IPS-15b (cell line): ENCODE results near the gene PODXL.
"Not testable (repeated sequence)": the region's sequence is repeated elsewhere in the genome, so short reads cannot be mapped to it uniquely, and the experiment has no call there.

Experiments used
- H3K27me3 ChIP-seq: one replicate; pipeline ENCODE4 v1.6.1; 2013; ENCODE audit warnings: low read length; ENCODE audit not compliant: control insufficient read depth, insufficient read depth
- H3K36me3 ChIP-seq: one replicate; pipeline ENCODE4 v1.6.1; 2013; ENCODE audit warnings: low read length; ENCODE audit not compliant: control insufficient read depth, insufficient read depth
- H3K4me1 ChIP-seq: one replicate; pipeline ENCODE4 v1.6.1; 2013; ENCODE audit warnings: mild to moderate bottlenecking, low read length; ENCODE audit not compliant: control insufficient read depth, insufficient read depth
- H3K4me3 ChIP-seq: one replicate; pipeline ENCODE4 v1.5.1; 2013; ENCODE audit warnings: low read depth, low read length
- H3K9ac ChIP-seq: one replicate; pipeline ENCODE4 v1.6.1; 2013; ENCODE audit warnings: low read depth, mild to moderate bottlenecking, low read length
- H3K9me3 ChIP-seq: one replicate; pipeline ENCODE4 v1.6.1; 2013; ENCODE audit warnings: mild to moderate bottlenecking, low read length; ENCODE audit not compliant: control insufficient read depth, insufficient read depth

The PODXL gene

GRCh38 chr7:131482800-131483199 lies 73.6 kb downstream of the PODXL start:
- H3K4me3 ChIP-seq, result no peak overlapping the region
- no peaks in the 10 kb centered on the region for H3K9me3 ChIP-seq
- H3K36me3 ChIP-seq, result no peaks in the 10 kb centered on the region
- H3K4me1 ChIP-seq, result no peaks in the 10 kb centered on the region
- H3K27me3 ChIP-seq, result no peaks in the 10 kb centered on the region
- H3K9ac ChIP-seq, result no peak overlapping the region

GRCh38 chr7:131480384-131481315 lies 75.8 kb downstream of the PODXL start:
- no peaks in the 10 kb centered on the region for H3K36me3 ChIP-seq
- H3K4me1 ChIP-seq, result no peaks in the 10 kb centered on the region
- no peaks in the 10 kb centered on the region for H3K9me3 ChIP-seq
- H3K27me3 ChIP-seq, result no peaks in the 10 kb centered on the region
- H3K4me3 ChIP-seq, result no peak overlapping the region
- H3K9ac ChIP-seq, result no peak overlapping the region

- Histone ChIP-seq H3K36me3 (no peaks in the 10 kb centered on the region), H3K27me3 (no peaks in the 10 kb centered on the region), H3K4me3 (no peak overlapping the region)
Measured at GRCh38 chr7:131476740-131477139, 79.7 kb downstream of the PODXL start.

DNA sequence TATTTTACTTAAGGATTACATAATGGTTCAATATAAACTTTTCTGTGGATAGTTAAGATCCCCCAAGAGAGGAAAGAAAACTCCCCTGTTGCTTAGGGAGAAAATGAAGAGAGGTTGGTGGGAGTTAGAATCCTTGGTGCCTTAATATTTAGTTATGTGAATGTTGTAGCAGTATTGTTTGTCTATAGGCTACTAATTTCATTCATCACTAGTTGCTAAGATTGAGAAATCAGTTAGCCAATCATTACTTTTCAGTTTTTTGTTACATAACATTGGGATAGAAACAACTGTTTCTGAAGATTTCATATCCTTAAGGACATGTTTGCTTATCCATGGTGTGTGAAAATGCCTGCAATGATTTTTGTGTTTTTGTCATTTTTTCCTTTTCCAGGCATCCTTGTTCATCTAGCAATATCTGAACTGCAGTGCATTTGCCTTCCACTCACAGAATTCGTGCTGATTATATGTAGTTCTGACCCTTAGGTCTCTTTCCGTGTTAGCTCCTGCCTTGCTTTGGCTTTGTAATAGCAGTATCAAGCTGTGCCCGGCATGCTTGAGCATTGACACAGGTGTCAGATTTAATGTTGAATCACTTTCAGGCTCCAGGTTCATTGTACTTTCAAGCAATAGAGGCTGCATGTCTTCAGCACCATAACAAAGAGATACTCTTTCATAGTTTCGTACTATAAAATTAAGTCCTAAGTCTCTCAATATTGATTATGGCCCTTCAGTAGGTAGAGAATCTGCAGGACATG lies 85.0 kb downstream of the PODXL start:
- no peak overlapping the region for H3K9ac ChIP-seq
- no peaks in the 10 kb centered on the region for H3K9me3 ChIP-seq
- no peak overlapping the region for H3K4me3 ChIP-seq
- no peaks in the 10 kb centered on the region for H3K27me3 ChIP-seq
- H3K4me1 ChIP-seq, result no peaks in the 10 kb centered on the region
- H3K36me3 ChIP-seq, result no peaks in the 10 kb centered on the region

More at GRCh38 chr7:131476740-131477139, 79.7 kb downstream of the PODXL start:
- Histone ChIP-seq H3K4me1 (no peaks in the 10 kb centered on the region), H3K9me3 (no peaks in the 10 kb centered on the region), H3K9ac (no peak overlapping the region)

DNA sequence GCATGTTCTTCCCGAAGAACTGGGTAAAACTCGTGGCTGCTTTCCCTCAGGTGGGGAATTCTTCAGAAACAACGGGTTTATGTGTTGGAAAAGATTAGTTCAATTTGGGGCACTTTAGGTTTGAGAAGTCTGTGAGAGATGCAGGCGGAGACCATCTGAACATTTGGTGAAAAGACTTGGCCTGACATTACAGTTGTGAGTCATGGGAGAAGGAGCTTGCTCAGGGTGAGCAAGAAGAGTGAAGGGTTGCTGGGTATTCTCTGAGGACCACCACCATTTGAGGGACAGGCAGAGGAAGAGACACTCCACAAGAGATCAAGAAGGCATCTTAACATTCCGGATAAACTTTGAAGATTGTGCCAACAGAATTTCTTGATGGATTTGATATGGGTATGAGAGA lies 88.6 kb downstream of the PODXL start:
- no peaks in the 10 kb centered on the region for H3K27me3 ChIP-seq
- no peaks in the 10 kb centered on the region for H3K4me1 ChIP-seq
- no peaks in the 10 kb centered on the region for H3K36me3 ChIP-seq
- H3K9ac ChIP-seq, result no peak overlapping the region
- no peaks in the 10 kb centered on the region for H3K9me3 ChIP-seq
- no peak overlapping the region for H3K4me3 ChIP-seq

GRCh38 chr7:131466735-131467365 lies 89.6 kb downstream of the PODXL start:
- Histone ChIP-seq H3K9ac (no peak overlapping the region), H3K4me1 (no peaks in the 10 kb centered on the region), H3K27me3 (no peaks in the 10 kb centered on the region), H3K36me3 (no peaks in the 10 kb centered on the region), H3K4me3 (no peak overlapping the region), H3K9me3 (no peaks in the 10 kb centered on the region)

- not testable (repeated sequence) for H3K4me1 ChIP-seq, H3K36me3 ChIP-seq, H3K4me3 ChIP-seq, H3K9me3 ChIP-seq, H3K27me3 ChIP-seq, H3K9ac ChIP-seq
Measured at GRCh38 chr7:131462715-131463114, 93.7 kb downstream of the PODXL start.

- Histone ChIP-seq H3K36me3 (no peaks in the 10 kb centered on the region), H3K4me3 (no peak overlapping the region), H3K9me3 (no peaks in the 10 kb centered on the region), H3K27me3 (no peaks in the 10 kb centered on the region), H3K4me1 (no peaks in the 10 kb centered on the region), H3K9ac (no peak overlapping the region)
Measured at GRCh38 chr7:131462059-131462458, 94.4 kb downstream of the PODXL start.

DNA sequence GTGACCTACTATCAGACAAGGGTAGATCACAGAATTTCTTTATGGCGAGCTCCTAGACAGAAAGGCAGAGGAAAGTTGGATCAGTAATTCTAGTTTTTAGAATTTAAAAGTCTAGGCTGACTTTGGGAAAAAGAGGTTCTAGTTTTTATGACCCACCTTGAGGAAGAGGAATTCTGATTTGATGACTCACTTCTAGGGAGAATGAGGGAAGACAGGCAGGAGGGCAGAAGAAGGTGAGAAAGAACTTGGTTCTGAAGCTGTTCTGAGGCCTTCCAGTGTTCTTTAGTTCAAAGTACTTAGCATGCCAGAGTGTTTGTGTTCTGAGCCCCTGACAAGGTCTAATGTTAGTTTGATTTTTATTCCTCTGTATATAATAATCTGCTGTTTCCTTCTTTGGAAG lies 97.2 kb downstream of the PODXL start:
- Histone ChIP-seq H3K4me1 (no peaks in the 10 kb centered on the region), H3K36me3 (no peaks in the 10 kb centered on the region), H3K9me3 (no peaks in the 10 kb centered on the region), H3K27me3 (no peaks in the 10 kb centered on the region), H3K9ac (no peak overlapping the region), H3K4me3 (no peak overlapping the region)

GRCh38 chr7:131456338-131456737 lies 100.1 kb downstream of the PODXL start:
- Histone ChIP-seq H3K36me3 (no peaks in the 10 kb centered on the region), H3K4me3 (no peak overlapping the region), H3K9ac (no peak overlapping the region)

GRCh38 chr7:131455546-131455945 lies 100.9 kb downstream of the PODXL start:
- Histone ChIP-seq H3K27me3 (no peaks in the 10 kb centered on the region), H3K9me3 (no peaks in the 10 kb centered on the region), H3K9ac (no peak overlapping the region), H3K4me3 (no peak overlapping the region), H3K36me3 (no peaks in the 10 kb centered on the region), H3K4me1 (no peaks in the 10 kb centered on the region)

More at GRCh38 chr7:131456338-131456737, 100.1 kb downstream of the PODXL start:
- Histone ChIP-seq H3K9me3 (no peaks in the 10 kb centered on the region), H3K27me3 (no peaks in the 10 kb centered on the region), H3K4me1 (no peaks in the 10 kb centered on the region)
